ENCODE measurements around the gene RGS14.

DNA sequence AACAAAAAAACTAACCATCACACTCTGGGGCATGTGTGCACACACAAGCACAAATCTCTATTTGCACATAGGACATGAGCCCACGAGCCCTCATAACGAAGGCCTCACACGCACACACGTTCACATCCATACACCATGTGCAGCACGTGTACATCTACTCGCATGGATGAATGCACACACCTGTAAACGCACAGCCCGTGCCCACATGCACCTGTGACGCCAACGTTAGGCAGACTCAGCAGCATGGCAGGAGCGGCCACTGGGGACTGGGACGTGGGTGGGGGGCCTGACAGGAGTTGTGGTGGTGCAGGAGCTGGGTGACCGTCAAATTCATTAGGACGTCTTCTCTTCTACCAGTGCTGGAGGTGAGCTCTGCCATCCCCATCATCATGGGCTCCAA, 29.7 kb downstream of the RGS14 start:
- TF ChIP-seq POLR2A (IDR thresholded peaks at IDR 0.05) (no peak), POLR2AphosphoS5 (IDR thresholded peaks at IDR 0.05) (no peak), EP300 (IDR thresholded peaks at IDR 0.05) (no peak)
- TF ChIP-seq, protein P1, sequence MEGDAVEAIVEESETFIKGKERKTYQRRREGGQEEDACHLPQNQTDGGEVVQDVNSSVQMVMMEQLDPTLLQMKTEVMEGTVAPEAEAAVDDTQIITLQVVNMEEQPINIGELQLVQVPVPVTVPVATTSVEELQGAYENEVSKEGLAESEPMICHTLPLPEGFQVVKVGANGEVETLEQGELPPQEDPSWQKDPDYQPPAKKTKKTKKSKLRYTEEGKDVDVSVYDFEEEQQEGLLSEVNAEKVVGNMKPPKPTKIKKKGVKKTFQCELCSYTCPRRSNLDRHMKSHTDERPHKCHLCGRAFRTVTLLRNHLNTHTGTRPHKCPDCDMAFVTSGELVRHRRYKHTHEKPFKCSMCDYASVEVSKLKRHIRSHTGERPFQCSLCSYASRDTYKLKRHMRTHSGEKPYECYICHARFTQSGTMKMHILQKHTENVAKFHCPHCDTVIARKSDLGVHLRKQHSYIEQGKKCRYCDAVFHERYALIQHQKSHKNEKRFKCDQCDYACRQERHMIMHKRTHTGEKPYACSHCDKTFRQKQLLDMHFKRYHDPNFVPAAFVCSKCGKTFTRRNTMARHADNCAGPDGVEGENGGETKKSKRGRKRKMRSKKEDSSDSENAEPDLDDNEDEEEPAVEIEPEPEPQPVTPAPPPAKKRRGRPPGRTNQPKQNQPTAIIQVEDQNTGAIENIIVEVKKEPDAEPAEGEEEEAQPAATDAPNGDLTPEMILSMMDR (IDR thresholded peaks at IDR 0.05): no peak
